ENCODE results near the gene ACSL1. TPM values are rescaled to one million over a fixed set of nuclear protein-coding genes. Genes with fewer than 3 reads are reported as not detected.

Gene ACSL1
- total RNA-seq, 1 donor from 2014 or later = 31.7 TPM

DNA sequence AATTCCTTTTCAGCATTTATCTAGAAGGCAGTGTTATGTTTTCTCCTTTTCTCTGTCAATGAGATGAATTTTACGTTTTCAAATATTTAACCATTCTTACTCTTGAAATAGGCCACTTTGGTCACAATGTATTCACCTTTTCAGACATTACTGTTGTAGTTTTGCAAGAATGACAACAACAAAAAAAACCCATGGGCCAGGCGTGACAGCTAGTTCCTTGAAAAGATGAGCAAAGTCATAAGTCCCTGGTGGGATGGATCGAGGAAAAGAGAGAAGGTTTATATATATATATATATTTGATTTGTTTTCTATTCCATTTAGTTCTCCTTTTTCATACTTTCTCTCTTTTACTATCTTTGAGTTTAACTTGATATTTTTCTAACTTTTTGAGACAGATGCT is 38.1 kb upstream of the ACSL1 start:
- H3K27ac Mint-ChIP-seq (ENCODE audit: unreplicated experiment) = no peak overlapping the region
- DNase-seq = no peak
- no peaks in the 10 kb centered on the region for H3K4me1 Mint-ChIP-seq (ENCODE audit: low read depth, unreplicated experiment)
- no peaks in the 10 kb centered on the region for H3K27me3 Mint-ChIP-seq (ENCODE audit: unreplicated experiment)
- H3K9me3 Mint-ChIP-seq (ENCODE audit: unreplicated experiment) = no peaks in the 10 kb centered on the region
- TF ChIP-seq, protein P1, sequence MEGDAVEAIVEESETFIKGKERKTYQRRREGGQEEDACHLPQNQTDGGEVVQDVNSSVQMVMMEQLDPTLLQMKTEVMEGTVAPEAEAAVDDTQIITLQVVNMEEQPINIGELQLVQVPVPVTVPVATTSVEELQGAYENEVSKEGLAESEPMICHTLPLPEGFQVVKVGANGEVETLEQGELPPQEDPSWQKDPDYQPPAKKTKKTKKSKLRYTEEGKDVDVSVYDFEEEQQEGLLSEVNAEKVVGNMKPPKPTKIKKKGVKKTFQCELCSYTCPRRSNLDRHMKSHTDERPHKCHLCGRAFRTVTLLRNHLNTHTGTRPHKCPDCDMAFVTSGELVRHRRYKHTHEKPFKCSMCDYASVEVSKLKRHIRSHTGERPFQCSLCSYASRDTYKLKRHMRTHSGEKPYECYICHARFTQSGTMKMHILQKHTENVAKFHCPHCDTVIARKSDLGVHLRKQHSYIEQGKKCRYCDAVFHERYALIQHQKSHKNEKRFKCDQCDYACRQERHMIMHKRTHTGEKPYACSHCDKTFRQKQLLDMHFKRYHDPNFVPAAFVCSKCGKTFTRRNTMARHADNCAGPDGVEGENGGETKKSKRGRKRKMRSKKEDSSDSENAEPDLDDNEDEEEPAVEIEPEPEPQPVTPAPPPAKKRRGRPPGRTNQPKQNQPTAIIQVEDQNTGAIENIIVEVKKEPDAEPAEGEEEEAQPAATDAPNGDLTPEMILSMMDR (IDR thresholded peaks at IDR 0.05; ENCODE audit: partially characterized antibody, unreplicated experiment) = no peak
- H3K4me3 Mint-ChIP-seq (ENCODE audit: unreplicated experiment) = no peak overlapping the region
- no peaks in the 10 kb centered on the region for H3K36me3 Mint-ChIP-seq (ENCODE audit: unreplicated experiment)

GRCh38 chr4:184861047-184861446 is 35.3 kb upstream of the ACSL1 start:
- Mint-ChIP-seq H3K4me3 (ENCODE audit: unreplicated experiment) (no peak overlapping the region), H3K36me3 (ENCODE audit: unreplicated experiment) (no peaks in the 10 kb centered on the region), H3K27ac (ENCODE audit: unreplicated experiment) (no peak overlapping the region), H3K9me3 (ENCODE audit: unreplicated experiment) (peaks cover 2% of the 10 kb centered on the region), H3K27me3 (ENCODE audit: unreplicated experiment) (no peaks in the 10 kb centered on the region), H3K4me1 (ENCODE audit: low read depth, unreplicated experiment) (no peaks in the 10 kb centered on the region)
- TF ChIP-seq, protein P1 (IDR thresholded peaks at IDR 0.05; ENCODE audit: partially characterized antibody, unreplicated experiment) = no peak
- no peak for DNase-seq

DNA sequence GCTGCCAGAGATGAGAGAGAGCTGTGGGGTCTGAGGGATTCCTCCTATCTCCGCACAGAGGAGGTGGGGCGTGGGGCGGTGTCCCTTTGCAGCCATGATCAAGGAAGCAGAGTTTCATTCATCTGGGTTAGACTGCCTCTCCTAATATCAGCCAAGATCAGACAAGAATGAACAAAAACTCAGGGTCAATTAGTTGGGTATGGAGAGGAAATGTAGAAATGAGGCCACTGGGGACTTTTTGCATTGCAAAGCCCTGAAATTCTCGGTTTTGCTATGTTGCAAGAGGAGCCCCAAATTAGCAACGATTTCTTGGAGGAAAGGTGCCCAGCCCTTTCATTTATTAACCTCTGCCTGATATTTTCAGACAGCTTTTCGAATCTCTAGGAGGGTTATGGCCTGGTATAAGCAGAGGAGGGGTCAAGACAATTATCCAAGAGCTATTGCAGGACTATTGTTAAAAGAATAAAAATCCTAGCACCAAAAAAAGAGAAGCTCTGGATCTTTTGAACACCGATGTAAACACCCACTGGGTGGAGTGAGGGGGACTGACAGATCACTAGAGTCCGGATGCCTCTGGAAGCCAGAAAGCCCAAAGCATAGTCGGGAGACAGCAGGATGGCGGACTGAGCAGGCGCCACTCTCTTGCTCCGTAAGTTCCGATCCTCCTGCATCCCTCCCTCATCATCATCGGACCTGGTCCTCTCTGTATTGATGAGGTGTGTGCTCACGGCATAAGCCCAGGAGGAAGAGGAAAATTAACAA is 34.4 kb upstream of the ACSL1 start:
- no peak for DNase-seq
- TF ChIP-seq, protein P1 (IDR thresholded peaks at IDR 0.05; ENCODE audit: partially characterized antibody, unreplicated experiment) = no peak
- Mint-ChIP-seq H3K4me3 (ENCODE audit: unreplicated experiment) (no peak overlapping the region), H3K4me1 (ENCODE audit: low read depth, unreplicated experiment) (no peaks in the 10 kb centered on the region), H3K27me3 (ENCODE audit: unreplicated experiment) (no peaks in the 10 kb centered on the region), H3K9me3 (ENCODE audit: unreplicated experiment) (peaks cover 2% of the 10 kb centered on the region), H3K27ac (ENCODE audit: unreplicated experiment) (no peak overlapping the region), H3K36me3 (ENCODE audit: unreplicated experiment) (no peaks in the 10 kb centered on the region)

GRCh38 chr4:184857441-184858121 is 31.8 kb upstream of the ACSL1 start:
- Mint-ChIP-seq H3K4me1 (ENCODE audit: low read depth, unreplicated experiment) (no peaks in the 10 kb centered on the region), H3K27ac (ENCODE audit: unreplicated experiment) (no peak overlapping the region), H3K27me3 (ENCODE audit: unreplicated experiment) (no peaks in the 10 kb centered on the region), H3K4me3 (ENCODE audit: unreplicated experiment) (no peak overlapping the region), H3K9me3 (ENCODE audit: unreplicated experiment) (peaks cover 2% of the 10 kb centered on the region), H3K36me3 (ENCODE audit: unreplicated experiment) (no peaks in the 10 kb centered on the region)
- TF ChIP-seq, protein P1 (IDR thresholded peaks at IDR 0.05; ENCODE audit: partially characterized antibody, unreplicated experiment) = no peak
- DNase-seq = no peak

DNA sequence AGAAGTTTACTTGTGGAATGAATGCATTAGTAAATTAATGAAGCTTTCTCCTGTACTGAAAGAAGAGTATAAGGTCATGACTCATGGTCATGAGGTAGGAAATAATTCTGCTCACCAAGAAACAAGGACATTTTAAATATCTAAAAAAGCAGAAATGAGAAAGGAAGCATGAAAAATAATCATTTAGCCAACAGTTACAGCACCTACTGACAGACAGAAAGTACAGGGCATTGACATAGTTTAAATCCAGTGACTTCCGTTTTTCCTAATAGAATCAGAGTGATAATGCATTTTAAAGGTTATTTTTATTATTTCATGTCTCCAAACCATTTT is 30.5 kb upstream of the ACSL1 start:
- DNase-seq = no peak
- Mint-ChIP-seq H3K9me3 (ENCODE audit: unreplicated experiment) (peaks cover 2% of the 10 kb centered on the region), H3K4me3 (ENCODE audit: unreplicated experiment) (no peak overlapping the region), H3K27me3 (ENCODE audit: unreplicated experiment) (no peaks in the 10 kb centered on the region), H3K4me1 (ENCODE audit: low read depth, unreplicated experiment) (no peaks in the 10 kb centered on the region), H3K27ac (ENCODE audit: unreplicated experiment) (no peak overlapping the region), H3K36me3 (ENCODE audit: unreplicated experiment) (no peaks in the 10 kb centered on the region)
- TF ChIP-seq, protein P1 (IDR thresholded peaks at IDR 0.05; ENCODE audit: partially characterized antibody, unreplicated experiment) = no peak
